ENCODE results near the gene TPX2.
A peak's percentile ranks its signal among the peaks of the same experiment; 100 is the strongest.

Gene TPX2

DNA sequence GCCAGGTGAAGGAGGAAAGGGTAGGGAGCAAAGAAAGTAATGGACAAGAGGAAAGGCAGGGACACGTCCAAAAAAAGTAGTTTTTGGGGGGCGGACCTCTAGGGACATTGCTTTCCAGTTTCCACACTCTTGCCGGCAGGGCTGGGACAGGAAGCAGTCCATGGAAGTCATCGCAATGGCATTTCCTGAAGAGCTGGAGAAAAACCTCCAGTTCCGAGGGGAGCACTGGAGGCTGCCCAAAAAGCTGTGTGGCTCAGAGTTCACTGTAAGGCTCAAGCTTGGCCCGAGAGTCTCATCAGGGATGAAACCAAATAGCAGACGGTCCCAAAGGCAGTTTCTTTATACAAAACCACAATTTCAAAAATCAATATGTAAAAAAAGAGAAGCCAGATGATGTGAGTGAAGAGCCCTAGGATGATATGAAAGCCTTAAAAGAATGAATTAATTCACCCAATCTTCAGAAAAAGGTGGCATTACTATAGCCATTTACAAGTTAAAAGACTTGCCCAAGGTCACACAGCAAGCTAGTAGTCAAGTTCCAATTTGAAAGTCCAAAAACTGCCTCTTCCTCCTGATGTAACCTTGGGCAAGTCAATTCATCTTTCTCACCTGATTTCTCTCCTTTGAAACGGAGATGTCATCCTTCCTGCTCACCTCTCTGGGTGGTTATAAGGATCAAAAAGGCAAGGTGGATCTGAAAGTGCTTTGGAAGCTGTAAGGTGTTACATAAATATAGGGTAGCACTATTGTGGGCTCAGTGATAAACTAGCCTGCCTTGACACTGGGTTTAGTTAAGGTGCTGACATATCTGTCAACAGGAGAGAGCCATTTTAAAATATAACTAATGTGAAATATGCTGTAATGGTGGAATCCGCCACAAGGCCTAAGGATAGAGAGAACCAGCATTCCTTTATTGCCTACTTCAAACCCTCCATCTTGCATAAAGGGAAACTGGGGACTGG is 25.5 kb upstream of the TPX2 start:
- H3K4me1 ChIP-seq (ENCODE audit: insufficient read depth, low read length, severe bottlenecking) = peaks cover 93% of the 10 kb centered on the region
- no peak overlapping the region for H2AFZ ChIP-seq (ENCODE audit: low read length)
- no peaks in the 10 kb centered on the region for H3F3A ChIP-seq (ENCODE audit: insufficient read depth, low read length)
- no peaks in the 10 kb centered on the region for H3K9me3 ChIP-seq (ENCODE audit: low read length)
- H3K36me3 ChIP-seq (ENCODE audit: insufficient read depth, low read length) = peaks cover 67% of the 10 kb centered on the region
- peak overlapping the region; percentile 96 for H3K27ac ChIP-seq (ENCODE audit: low read depth, low read length, poor library complexity, severe bottlenecking)
- H4K20me1 ChIP-seq (ENCODE audit: insufficient read depth, low read length) = no peaks in the 10 kb centered on the region
- no peaks in the 10 kb centered on the region for H3K27me3 ChIP-seq (ENCODE audit: insufficient read depth, low read length)
- no peak overlapping the region; the same call in 1 of the 2 replicates for H3K9ac ChIP-seq (ENCODE audit: low read length)
- H3K4me2 ChIP-seq (ENCODE audit: low read length) = peak overlapping the region; percentile 45; the same call in 1 of the 2 replicates
- TF ChIP-seq, protein P1, sequence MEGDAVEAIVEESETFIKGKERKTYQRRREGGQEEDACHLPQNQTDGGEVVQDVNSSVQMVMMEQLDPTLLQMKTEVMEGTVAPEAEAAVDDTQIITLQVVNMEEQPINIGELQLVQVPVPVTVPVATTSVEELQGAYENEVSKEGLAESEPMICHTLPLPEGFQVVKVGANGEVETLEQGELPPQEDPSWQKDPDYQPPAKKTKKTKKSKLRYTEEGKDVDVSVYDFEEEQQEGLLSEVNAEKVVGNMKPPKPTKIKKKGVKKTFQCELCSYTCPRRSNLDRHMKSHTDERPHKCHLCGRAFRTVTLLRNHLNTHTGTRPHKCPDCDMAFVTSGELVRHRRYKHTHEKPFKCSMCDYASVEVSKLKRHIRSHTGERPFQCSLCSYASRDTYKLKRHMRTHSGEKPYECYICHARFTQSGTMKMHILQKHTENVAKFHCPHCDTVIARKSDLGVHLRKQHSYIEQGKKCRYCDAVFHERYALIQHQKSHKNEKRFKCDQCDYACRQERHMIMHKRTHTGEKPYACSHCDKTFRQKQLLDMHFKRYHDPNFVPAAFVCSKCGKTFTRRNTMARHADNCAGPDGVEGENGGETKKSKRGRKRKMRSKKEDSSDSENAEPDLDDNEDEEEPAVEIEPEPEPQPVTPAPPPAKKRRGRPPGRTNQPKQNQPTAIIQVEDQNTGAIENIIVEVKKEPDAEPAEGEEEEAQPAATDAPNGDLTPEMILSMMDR (IDR thresholded peaks at IDR 0.05; ENCODE audit: low read length) = no peak
- H3K79me2 ChIP-seq (ENCODE audit: insufficient read depth, low read length) = peaks cover 31% of the 10 kb centered on the region
- no peaks in the 10 kb centered on the region for H3K9me2 ChIP-seq (ENCODE audit: low read depth, low read length)
- H3K4me3 ChIP-seq (ENCODE audit: low read depth, low read length, poor library complexity, severe bottlenecking) = no peak overlapping the region

DNA sequence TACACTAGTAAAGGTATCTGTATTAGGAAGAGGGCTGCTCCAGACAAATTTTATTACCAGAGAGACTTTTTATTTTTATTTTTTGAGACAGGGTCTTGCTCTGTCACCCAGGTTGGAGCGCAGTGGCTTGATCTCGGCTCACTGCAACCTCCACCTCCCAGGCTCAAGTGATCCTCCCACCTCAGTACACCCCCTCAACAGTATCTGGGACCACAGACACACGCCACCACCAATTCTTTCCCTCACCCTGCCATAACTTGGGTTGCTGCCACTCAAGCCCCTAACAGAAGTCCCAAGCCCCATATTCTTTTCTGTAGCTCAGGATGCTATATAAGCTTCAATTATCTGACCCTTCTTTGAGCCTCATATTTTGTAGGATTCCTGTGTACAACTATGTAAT is 23.3 kb upstream of the TPX2 start:
- Histone ChIP-seq H3K79me2 (ENCODE audit: insufficient read depth, low read length) (peaks cover 53% of the 10 kb centered on the region), H3K9me3 (ENCODE audit: low read length) (no peaks in the 10 kb centered on the region), H2AFZ (ENCODE audit: low read length) (no peak overlapping the region), H4K20me1 (ENCODE audit: insufficient read depth, low read length) (no peaks in the 10 kb centered on the region), H3K27me3 (ENCODE audit: insufficient read depth, low read length) (no peaks in the 10 kb centered on the region), H3F3A (ENCODE audit: insufficient read depth, low read length) (no peaks in the 10 kb centered on the region), H3K4me3 (ENCODE audit: low read depth, low read length, poor library complexity, severe bottlenecking) (no peak overlapping the region), H3K9me2 (ENCODE audit: low read depth, low read length) (no peaks in the 10 kb centered on the region), H3K9ac (ENCODE audit: low read length) (no peak overlapping the region), H3K4me1 (ENCODE audit: insufficient read depth, low read length, severe bottlenecking) (peaks cover 93% of the 10 kb centered on the region), H3K36me3 (ENCODE audit: insufficient read depth, low read length) (peaks cover 73% of the 10 kb centered on the region), H3K27ac (ENCODE audit: low read depth, low read length, poor library complexity, severe bottlenecking) (no peak overlapping the region), H3K4me2 (ENCODE audit: low read length) (peak overlapping the region; percentile 69; the same call in 1 of the 2 replicates)
- TF ChIP-seq, protein P1 (IDR thresholded peaks at IDR 0.05; ENCODE audit: low read length) = no peak
- no peak for TF ChIP-seq EZH2 (IDR thresholded peaks at IDR 0.05; ENCODE audit: borderline replicate concordance, low read length)

DNA sequence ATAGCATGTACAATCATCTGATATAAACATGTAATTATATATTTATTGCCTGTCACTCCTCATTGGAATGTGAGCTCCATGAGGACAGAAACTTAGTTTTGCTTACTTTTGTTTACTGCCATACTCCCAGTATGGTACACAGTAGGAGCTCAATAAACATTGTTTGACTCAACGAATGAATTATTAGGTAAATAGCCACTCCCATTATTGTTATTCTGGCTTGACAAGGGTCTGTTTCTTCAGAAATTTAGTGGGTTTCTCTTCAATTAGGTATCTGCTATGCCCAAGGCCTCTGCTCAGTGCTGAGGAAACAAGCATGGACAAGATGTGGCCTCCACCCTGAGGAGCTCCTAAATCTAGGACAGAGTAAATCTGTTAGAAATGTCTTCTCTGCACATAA is 22.7 kb upstream of the TPX2 start:
- peak overlapping the region; percentile 69; the same call in 1 of the 2 replicates for H3K4me2 ChIP-seq (ENCODE audit: low read length)
- H2AFZ ChIP-seq (ENCODE audit: low read length) = no peak overlapping the region
- H3K36me3 ChIP-seq (ENCODE audit: insufficient read depth, low read length) = peaks cover 69% of the 10 kb centered on the region
- H3K4me3 ChIP-seq (ENCODE audit: low read depth, low read length, poor library complexity, severe bottlenecking) = no peak overlapping the region
- no peak overlapping the region for H3K27ac ChIP-seq (ENCODE audit: low read depth, low read length, poor library complexity, severe bottlenecking)
- peaks cover 91% of the 10 kb centered on the region for H3K4me1 ChIP-seq (ENCODE audit: insufficient read depth, low read length, severe bottlenecking)
- H3K27me3 ChIP-seq (ENCODE audit: insufficient read depth, low read length) = no peaks in the 10 kb centered on the region
- no peak overlapping the region for H3K9ac ChIP-seq (ENCODE audit: low read length)
- TF ChIP-seq, protein P1 (IDR thresholded peaks at IDR 0.05; ENCODE audit: low read length) = no peak
- no peak for TF ChIP-seq EZH2 (IDR thresholded peaks at IDR 0.05; ENCODE audit: borderline replicate concordance, low read length)
- H3F3A ChIP-seq (ENCODE audit: insufficient read depth, low read length) = no peaks in the 10 kb centered on the region
- no peaks in the 10 kb centered on the region for H3K9me2 ChIP-seq (ENCODE audit: low read depth, low read length)
- H3K9me3 ChIP-seq (ENCODE audit: low read length) = no peaks in the 10 kb centered on the region
- H3K79me2 ChIP-seq (ENCODE audit: insufficient read depth, low read length) = peaks cover 59% of the 10 kb centered on the region
- H4K20me1 ChIP-seq (ENCODE audit: insufficient read depth, low read length) = no peaks in the 10 kb centered on the region
